ENCODE results near the gene F2RL2. TPM values are rescaled to one million over a fixed set of nuclear protein-coding genes. Genes with fewer than 3 reads are reported as not detected.
A peak's percentile ranks its signal among the peaks of the same experiment; 100 is the strongest.

The F2RL2 gene
- total and polyA plus RNA-seq, 10 of the 15 experiments (the other 5 are each of a cell fraction or from before 2014, with no cell fraction given): 0.03 to 0.24 (median 0.08) TPM; not detected in 5

GRCh38 chr5:76590027-76590426 lies 33.2 kb downstream of the F2RL2 start (continued):
- TF ChIP-seq SPI1 (IDR thresholded peaks at IDR 0.05; ENCODE audit: borderline replicate concordance, insufficient read depth, low read depth, low read length) (peak; percentile 90), MEF2B (IDR thresholded peaks at IDR 0.05; ENCODE audit: partially characterized antibody, poor library complexity, severe bottlenecking) (no peak), HDAC6 (IDR thresholded peaks at IDR 0.05; ENCODE audit: unreplicated experiment) (no peak), SKIL (IDR thresholded peaks at IDR 0.05; ENCODE audit: low read depth, poor library complexity, severe bottlenecking) (no peak), NFIC (IDR thresholded peaks at IDR 0.05; ENCODE audit: low read depth, low read length) (peak; percentile 59; the same call in 1 of the 2 replicates), ZBTB11 (CRISPR knock-in tag; IDR thresholded peaks at IDR 0.05) (no peak), SRF (IDR thresholded peaks at IDR 0.05; ENCODE audit: low read depth in 2 of 2, low read length in 2 of 2) (no peak), ZNF24 (IDR thresholded peaks at IDR 0.05) (peak; percentile 87), DPF2 (IDR thresholded peaks at IDR 0.05) (no peak), ETV6 (conservative IDR thresholded peaks at IDR 0.05 in 1 of 2, IDR thresholded peaks at IDR 0.05 in 1 of 2; ENCODE audit: borderline replicate concordance in 1 of 2, low read depth in 1 of 2) (peak in 1 of 2 experiments; percentile 23; a peak in 1 of 4 replicates), YY1 (IDR thresholded peaks at IDR 0.05; ENCODE audit: low read depth, low read length) (0 out of 2 replicates have a peak, but pooled peaks have one; percentile 21), SMC3 (IDR thresholded peaks at IDR 0.05; ENCODE audit: borderline replicate concordance, low read length) (no peak), ZNF622 (IDR thresholded peaks at IDR 0.05) (no peak), NFYA (IDR thresholded peaks at IDR 0.05; ENCODE audit: borderline replicate concordance, low read depth, low read length) (no peak), CBX5 (IDR thresholded peaks at IDR 0.05; ENCODE audit: low read depth) (no peak), NRF1 (conservative IDR thresholded peaks at IDR 0.05; ENCODE audit: low read depth, low read length) (no peak), GABPA (IDR thresholded peaks at IDR 0.05; ENCODE audit: low read depth) (0 out of 2 replicates have a peak, but pooled peaks have one; percentile 11), YBX1 (IDR thresholded peaks at IDR 0.05) (no peak), NR2F1 (conservative IDR thresholded peaks at IDR 0.05) (no peak; the same call in 1 of the 2 replicates), TCF7 (IDR thresholded peaks at IDR 0.05; ENCODE audit: borderline replicate concordance) (no peak), IRF4 (IDR thresholded peaks at IDR 0.05; ENCODE audit: low read depth, low read length) (peak; percentile 77)
- TF ChIP-seq, protein P1, sequence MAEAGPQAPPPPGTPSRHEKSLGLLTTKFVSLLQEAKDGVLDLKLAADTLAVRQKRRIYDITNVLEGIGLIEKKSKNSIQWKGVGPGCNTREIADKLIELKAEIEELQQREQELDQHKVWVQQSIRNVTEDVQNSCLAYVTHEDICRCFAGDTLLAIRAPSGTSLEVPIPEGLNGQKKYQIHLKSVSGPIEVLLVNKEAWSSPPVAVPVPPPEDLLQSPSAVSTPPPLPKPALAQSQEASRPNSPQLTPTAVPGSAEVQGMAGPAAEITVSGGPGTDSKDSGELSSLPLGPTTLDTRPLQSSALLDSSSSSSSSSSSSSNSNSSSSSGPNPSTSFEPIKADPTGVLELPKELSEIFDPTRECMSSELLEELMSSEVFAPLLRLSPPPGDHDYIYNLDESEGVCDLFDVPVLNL (IDR thresholded peaks at IDR 0.05; ENCODE audit: low read depth, low read length): no peak
- TF ChIP-seq, protein P2, sequence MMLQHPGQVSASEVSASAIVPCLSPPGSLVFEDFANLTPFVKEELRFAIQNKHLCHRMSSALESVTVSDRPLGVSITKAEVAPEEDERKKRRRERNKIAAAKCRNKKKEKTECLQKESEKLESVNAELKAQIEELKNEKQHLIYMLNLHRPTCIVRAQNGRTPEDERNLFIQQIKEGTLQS (IDR thresholded peaks at IDR 0.05; ENCODE audit: borderline replicate concordance, extremely low read depth, low read depth, low read length): no peak
